Activated T-helper 1 cell treated with Interleukin-2 at 50 U/mL for 16 hours (primary cell): ENCODE results near the gene SLC34A3.
"Not testable (repeated sequence)": the region's sequence is repeated elsewhere in the genome, so short reads cannot be mapped to it uniquely, and the experiment has no call there.

Source experiments
- DNase-seq: peaks from one replicate; pipeline ENCODE4 v3.0.0-alpha.2; 2020; ENCODE audit warnings: low read depth

Gene SLC34A3

DNA sequence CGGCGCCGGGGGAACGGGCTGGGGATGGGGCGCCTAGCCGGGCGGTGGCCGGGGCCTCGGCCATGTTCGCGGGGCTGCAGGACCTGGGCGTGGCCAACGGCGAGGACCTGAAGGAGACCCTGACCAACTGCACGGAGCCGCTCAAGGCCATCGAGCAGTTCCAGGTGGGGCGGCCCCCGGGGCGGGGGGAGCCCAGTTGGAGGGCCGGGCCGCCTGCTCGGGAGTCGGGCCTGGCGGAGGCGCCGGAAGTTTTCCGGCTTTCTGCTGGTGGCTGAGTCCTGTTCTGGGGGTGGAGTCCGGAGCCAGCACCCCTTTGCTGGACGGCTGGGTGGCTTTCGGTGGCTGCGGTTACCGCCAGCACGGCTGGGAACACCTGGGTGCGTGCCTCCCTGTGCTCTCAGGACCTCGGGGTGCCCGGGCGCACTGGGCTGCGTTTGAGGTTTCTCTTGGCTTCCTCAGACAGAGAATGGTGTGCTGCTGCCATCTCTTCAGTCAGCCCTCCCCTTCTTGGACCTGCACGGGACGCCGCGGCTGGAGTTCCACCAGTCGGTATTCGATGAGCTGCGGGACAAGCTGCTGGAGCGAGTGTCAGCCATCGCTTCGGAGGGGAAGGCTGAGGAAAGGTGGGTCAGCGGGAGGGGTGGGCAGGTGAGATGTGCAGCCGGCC is 24.9 kb downstream of the SLC34A3 start:
- no peak for DNase-seq

- DNase-seq: no peak
These were observed 25.7 kb downstream of the SLC34A3 start for GRCh38 chr9:137256362-137256761.

DNA sequence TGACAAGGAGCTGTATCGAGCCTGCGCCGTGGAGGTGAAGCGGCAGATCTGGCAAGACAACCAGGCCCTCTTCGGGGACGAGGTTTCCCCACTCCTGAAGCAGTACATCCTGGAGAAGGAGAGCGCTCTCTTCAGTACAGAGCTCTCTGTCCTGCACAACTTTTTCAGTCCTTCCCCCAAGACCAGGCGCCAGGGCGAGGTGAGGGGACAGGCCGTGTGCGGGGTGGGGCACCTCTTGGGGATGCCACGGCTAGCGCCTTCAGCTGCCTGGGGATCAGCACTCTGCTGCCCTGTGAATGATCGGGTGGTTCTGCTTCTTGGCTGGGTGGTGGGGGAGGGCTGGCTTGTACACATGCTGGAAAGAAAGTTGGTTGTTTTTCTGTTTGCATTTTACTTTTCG is 26.2 kb downstream of the SLC34A3 start:
- DNase-seq: no peak

DNA sequence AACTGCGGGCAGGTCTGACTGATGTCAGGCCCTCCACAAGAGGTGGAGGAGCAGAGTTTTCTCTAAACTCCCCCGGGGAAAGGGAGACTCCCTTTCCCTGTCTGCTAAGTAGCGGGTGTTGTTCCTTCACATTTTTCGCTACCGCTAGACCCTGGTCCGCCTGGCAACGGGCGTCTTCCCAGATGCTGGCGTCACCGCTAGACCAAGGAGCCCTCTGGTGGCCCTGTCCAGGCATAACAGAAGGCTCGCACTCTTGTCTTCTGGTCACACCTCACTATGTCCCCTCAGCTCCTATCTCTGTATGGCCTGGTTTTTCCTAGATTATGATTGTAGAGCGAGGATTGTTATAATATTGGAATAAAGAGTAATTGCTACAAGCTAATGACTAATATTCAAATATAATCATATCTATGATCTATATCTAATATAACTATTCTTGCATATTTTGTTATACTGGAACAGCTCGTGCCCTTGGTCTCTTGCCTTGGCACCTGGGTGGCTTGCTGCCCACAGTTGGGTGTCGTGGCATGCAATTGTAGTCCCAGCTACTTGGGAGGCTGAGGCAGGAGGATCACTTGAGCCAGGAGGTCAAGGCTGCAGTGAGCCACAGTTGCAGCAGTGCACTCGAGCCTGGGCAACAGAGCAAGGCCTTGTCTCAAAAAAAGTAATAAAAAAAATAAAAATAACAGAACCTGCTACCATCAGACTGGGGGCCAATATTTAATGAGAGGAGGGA is 31.6 kb downstream of the SLC34A3 start:
- DNase-seq: not testable (repeated sequence)

GRCh38 chr9:137262909-137263285 is 32.2 kb downstream of the SLC34A3 start:
- DNase-seq: no peak

DNA sequence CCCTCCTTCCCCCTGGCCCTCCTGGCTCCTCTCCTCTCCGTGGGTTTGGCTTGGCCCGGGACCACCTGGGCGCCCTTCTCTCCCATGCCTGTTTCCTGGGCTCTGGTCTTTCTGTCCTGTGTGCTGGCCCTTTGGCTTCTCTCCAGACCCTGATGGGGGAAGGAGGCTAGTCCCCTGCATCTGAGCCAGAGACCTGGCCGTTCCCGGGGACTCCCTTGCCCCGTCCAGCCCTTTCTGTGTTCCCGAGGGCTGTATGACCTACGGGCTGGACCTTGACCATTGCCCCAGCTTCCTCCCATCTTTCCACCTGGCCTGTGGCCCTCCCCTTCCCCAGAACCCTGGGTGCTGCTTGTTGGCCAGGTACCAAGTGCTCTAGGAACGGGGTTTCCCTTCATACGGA is 32.8 kb downstream of the SLC34A3 start:
- DNase-seq: no peak

GRCh38 chr9:137264067-137264466 is 33.4 kb downstream of the SLC34A3 start:
- DNase-seq: no peak

- DNase-seq: no peak
These were observed 34.9 kb downstream of the SLC34A3 start for GRCh38 chr9:137265496-137266161.

- no peak for DNase-seq
These were observed 35.4 kb downstream of the SLC34A3 start for GRCh38 chr9:137266162-137266527.

- DNase-seq: no peak
These were observed 36.1 kb downstream of the SLC34A3 start for GRCh38 chr9:137266585-137267453.

GRCh38 chr9:137267933-137268355 is 37.2 kb downstream of the SLC34A3 start:
- no peak for DNase-seq

- no peak for DNase-seq
These were observed 38.0 kb downstream of the SLC34A3 start for GRCh38 chr9:137268538-137269201.

GRCh38 chr9:137269231-137269772 is 38.6 kb downstream of the SLC34A3 start:
- no peak for DNase-seq

- no peak for DNase-seq
These were observed 40.4 kb downstream of the SLC34A3 start for GRCh38 chr9:137270929-137271695.

DNA sequence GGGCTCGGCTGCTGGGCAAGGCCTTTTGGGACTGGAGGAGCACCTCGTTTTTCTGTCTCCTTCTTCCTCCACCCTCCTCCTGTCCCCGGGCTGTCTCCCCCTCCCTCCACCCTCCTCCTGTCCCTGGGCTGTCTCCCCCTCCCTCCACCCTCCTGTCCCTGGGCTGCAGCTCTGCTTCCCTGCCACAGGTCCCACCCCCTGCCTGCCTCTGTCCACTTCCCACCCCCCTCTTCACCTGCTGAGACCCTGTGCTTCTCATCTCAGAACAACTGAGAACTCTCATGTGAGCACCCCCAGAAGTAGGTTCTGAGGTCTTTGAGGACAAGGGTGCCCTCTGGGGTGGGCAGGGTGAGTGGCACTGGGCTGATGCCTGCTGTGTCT is 41.0 kb downstream of the SLC34A3 start:
- no peak for DNase-seq

DNA sequence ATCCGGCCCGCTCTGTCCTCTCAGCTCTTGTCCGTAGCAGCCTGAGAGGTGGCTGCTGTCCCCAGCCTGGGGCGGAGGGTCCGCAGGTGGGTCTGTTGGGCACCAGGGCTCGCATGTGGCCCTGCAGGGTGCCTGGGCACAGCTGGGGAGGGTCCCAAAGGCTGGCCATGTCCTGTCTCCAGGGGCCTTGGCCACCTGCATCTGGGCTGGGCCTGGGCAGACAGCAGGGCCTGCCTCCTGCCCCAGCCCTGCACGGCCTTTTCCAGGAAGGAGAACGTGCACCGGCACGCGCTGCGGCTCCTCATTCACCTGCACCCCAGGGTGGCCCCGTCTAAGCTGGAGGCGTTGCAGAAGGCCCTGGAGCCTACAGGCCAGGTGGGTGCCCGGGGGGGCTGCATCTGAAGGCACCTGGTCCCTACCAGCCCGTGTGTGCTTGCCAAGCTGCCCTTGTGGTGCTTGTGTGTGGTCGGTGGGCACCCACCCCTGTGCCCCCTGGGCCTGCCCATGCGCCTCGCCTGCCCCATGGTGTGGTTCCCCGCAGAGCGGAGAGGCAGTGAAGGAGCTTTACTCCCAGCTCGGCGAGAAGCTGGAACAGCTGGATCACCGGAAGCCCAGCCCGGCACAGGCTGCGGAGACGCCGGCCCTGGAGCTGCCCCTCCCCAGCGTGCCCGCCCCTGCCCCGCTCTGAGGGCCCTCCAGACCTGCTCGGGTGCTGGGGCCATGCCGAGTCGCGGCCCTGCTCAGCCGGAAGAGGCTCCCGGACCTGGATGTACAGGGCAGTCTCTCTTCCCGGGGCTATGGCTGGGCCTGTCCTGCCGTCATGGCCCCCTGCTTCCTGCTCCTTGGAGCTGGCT is 41.8 kb downstream of the SLC34A3 start:
- no peak for DNase-seq

GRCh38 chr9:137273095-137273490 is 42.4 kb downstream of the SLC34A3 start:
- DNase-seq: no peak

DNA sequence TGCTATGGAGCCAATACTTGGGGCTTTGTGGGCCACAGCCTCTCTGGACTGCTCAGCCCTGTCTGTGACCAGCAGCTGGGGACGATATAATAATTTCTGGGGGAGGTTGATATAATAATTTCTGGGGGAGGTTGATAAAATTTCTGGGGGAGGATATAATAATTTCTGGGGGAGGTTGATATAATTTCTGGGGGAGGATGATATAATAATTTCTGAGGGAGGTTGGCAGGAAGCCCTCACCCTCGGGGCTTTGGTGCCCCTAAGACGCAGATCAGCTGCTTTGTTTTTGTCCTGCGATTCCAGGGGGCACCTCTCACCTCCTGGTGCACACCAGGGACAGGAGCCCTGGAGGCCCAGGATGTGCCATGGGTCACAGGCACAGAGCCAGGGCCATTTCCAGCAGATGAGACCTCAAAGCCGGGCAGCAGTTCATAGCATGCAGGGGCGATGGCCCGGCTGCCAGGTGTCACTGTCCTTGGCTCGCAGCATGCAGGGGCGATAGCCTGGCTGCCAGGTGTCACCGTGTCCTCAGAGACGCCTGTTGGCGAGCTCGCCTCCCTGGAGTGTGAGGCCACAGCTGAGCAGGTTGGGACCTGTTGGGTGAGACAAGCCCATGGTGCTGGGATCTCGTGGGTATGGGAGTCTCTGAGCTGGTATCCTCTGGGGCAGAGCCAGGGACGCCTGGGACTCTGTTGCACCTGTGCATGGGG is 43.1 kb downstream of the SLC34A3 start:
- no peak for DNase-seq

DNA sequence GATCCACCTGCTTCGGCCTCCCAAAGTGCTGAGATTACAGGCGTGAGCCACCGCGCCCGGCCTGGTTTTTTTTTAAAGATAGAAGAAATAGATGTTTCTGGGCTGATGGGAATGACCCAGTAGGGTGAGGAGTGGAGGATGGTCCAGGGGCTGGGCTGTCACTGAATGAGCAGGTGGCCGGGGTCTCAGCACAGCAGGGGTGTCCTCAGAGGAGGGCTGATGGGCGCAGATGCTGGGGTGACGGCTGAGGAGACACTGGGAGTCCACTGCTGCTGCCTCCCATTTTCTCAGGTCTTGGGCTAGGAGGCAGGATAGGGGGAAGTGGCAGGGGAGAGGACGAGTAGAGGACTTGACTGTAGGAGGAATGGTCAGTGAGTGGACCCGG is 44.5 kb downstream of the SLC34A3 start:
- DNase-seq: no peak
